LNCAP (cell line): ENCODE data around the gene MFSD11.

Experiments
- CTCF ChIP-seq: fragments of 450-650 bp; IDR thresholded peaks from 2 replicates; pipeline ENCODE4 v1.5.1; 2017; ENCODE audit warnings: mild to moderate bottlenecking

The MFSD11 gene

GRCh38 chr17:76737676-76738467, at the start of gene MFSD11:
Gene MFSD11 (plus strand): TSS chr17:76738119. CDS start chr17:76738353, 234 bp downstream.
- TF ChIP-seq CTCF, result no peak

- no peak for TF ChIP-seq CTCF
These were observed 49.7 kb upstream of the MFSD11 start for GRCh38 chr17:76688165-76688622.

- TF ChIP-seq CTCF, result no peak
These were observed 48.1 kb upstream of the MFSD11 start for GRCh38 chr17:76689859-76690258.

GRCh38 chr17:76690596-76691280, 47.2 kb upstream of the MFSD11 start:
- TF ChIP-seq CTCF, result no peak

GRCh38 chr17:76691379-76692191, 46.3 kb upstream of the MFSD11 start:
- TF ChIP-seq CTCF, result no peak

GRCh38 chr17:76695059-76695831, 42.7 kb upstream of the MFSD11 start:
- no peak for TF ChIP-seq CTCF
